Neural progenitor cell (in vitro differentiated cells): ENCODE measurements around the gene MBOAT7. TPM values are rescaled to one million over a fixed set of nuclear protein-coding genes. Genes with fewer than 3 reads are reported as not detected.

Source experiments
- DNase-seq: peaks from one replicate; pipeline ENCODE4 v3.0.0-alpha.2; 2016; ENCODE audit warnings: low spot score
- H2AFZ ChIP-seq: fragments of 200-600 bp; sonication (generic); replicated peaks from 2 replicates; pipeline ENCODE4 v1.6.1; 2016; ENCODE audit warnings: antibody characterized with exemption
- H3F3A ChIP-seq: fragments of 200-600 bp; sonication (generic); 2 replicates; pipeline ENCODE4 v1.6.1; 2016; ENCODE audit warnings: antibody characterized with exemption, low read depth
- H3K27ac ChIP-seq: fragments of 200-600 bp; sonication (generic); 2 replicates; pipeline ENCODE4 v1.5.1; 2016; ENCODE audit warnings: mild to moderate bottlenecking
- H3K27me3 ChIP-seq: fragments of 200-600 bp; sonication (generic); 2 replicates; pipeline ENCODE4 v1.6.1; 2016; ENCODE audit warnings: mild to moderate bottlenecking, moderate library complexity
- H3K36me3 ChIP-seq: fragments of 200-600 bp; sonication (generic); 2 replicates; pipeline ENCODE4 v1.5.1; 2016
- H3K4me1 ChIP-seq: fragments of 200-600 bp; sonication (generic); 2 replicates; pipeline ENCODE4 v1.6.1; 2016; ENCODE audit warnings: mixed run types
- H3K4me2 ChIP-seq: fragments of 200-600 bp; sonication (generic); 2 replicates; pipeline ENCODE4 v1.6.1; 2016
- H3K4me3 ChIP-seq: fragments of 200-600 bp; sonication (generic); 2 replicates; pipeline ENCODE4 v1.5.1; 2016
- H3K79me2 ChIP-seq: fragments of 200-600 bp; sonication (generic); 2 replicates; pipeline ENCODE4 v1.6.1; 2016; ENCODE audit warnings: low read depth
- H3K9ac ChIP-seq: fragments of 200-600 bp; sonication (generic); 2 replicates; pipeline ENCODE4 v1.6.1; 2016
- H3K9me3 ChIP-seq: fragments of 200-600 bp; sonication (generic); 2 replicates; pipeline ENCODE4 v1.5.1; 2016; ENCODE audit warnings: low read depth
- H4K20me1 ChIP-seq: fragments of 200-600 bp; sonication (generic); 2 replicates; pipeline ENCODE4 v1.6.1; 2016; ENCODE audit warnings: low read depth
- H3K27ac Mint-ChIP-seq: 3 replicates; pipeline ENCODE4 v1.8.0; 2021; ENCODE audit warnings: mixed read lengths
- H3K27me3 Mint-ChIP-seq: 2 replicates; pipeline ENCODE4 v1.8.0; 2022; ENCODE audit warnings: low read depth, mild to moderate bottlenecking, inconsistent platforms, moderate library complexity, mixed read lengths; ENCODE audit not compliant: insufficient read depth
- H3K36me3 Mint-ChIP-seq: 3 replicates; pipeline ENCODE4 v1.8.0; 2021; ENCODE audit warnings: mixed read lengths
- H3K4me1 Mint-ChIP-seq: 3 replicates; pipeline ENCODE4 v1.8.0; 2021; ENCODE audit warnings: mixed read lengths
- H3K4me3 Mint-ChIP-seq: 3 replicates; pipeline ENCODE4 v1.8.0; 2021; ENCODE audit warnings: mild to moderate bottlenecking, moderate library complexity, mixed read lengths
- H3K9me3 Mint-ChIP-seq: 3 replicates; pipeline ENCODE4 v1.8.0; 2020; ENCODE audit warnings: mixed read lengths
- EZH2 ChIP-seq: fragments of 200-600 bp; sonication (generic); IDR thresholded peaks from 2 replicates; pipeline ENCODE4 v1.6.1; 2017; ENCODE audit warnings: antibody characterized with exemption, mild to moderate bottlenecking, moderate library complexity
- EZH2phosphoT487 ChIP-seq: fragments of 200-600 bp; sonication (generic); IDR thresholded peaks from 2 replicates; pipeline ENCODE4 v1.6.1; 2017; ENCODE audit warnings: antibody characterized with exemption
- total RNA-seq: library from RNA; depleted of rRNA; stranded (reverse); fragments of >200 nt; gene quantifications from 2 replicates; pipeline ENCODE4 v1.2.3, GENCODE V29; 2015; ENCODE audit warnings: low replicate concordance
- TF ChIP-seq, protein P1 (sequence below): fragments of 200-600 bp; sonication (generic); IDR thresholded peaks from 2 replicates; pipeline ENCODE4 v1.5.1; 2017; ENCODE audit warnings: antibody characterized with exemption, mild to moderate bottlenecking

Gene MBOAT7
- total RNA-seq, 1 donor from 2014 or later, result 20.0 TPM

DNA sequence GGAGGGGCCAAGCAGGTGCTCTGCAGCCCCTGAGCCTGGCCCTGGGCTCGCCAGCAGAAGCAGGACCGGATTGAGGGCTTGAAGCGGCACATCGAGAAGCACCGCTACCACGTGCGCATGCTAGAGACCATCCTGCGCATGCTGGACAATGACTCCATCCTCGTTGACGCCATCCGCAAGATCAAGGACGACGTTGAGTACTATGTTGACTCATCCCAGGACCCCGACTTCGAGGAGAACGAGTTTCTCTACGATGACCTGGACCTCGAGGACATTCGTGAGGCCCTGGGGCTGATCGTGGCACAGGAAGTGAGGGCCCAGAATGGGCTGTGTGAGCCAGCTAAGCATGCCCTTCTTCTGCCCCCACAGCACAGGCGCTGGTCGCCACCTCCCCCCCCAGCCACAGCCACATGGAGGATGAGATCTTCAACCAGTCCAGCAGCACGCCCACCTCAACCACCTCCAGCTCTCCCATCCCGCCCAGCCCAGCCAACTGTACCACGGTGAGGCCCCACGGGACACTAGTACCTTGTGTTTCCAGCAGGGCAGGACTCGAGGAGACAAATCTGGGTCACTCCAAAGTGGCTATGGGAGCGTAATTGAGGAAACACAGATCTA lies 43.7 kb downstream of the MBOAT7 start:
- Mint-ChIP-seq H3K4me1 (peaks cover 4% of the 10 kb centered on the region), H3K36me3 (peaks cover 53% of the 10 kb centered on the region), H3K4me3 (no peak overlapping the region), H3K27ac (no peak overlapping the region), H3K9me3 (no peaks in the 10 kb centered on the region), H3K27me3 (peaks cover 7% of the 10 kb centered on the region)
- no peaks in the 10 kb centered on the region for H3K36me3 ChIP-seq
- no peak for DNase-seq
- H3K4me1 ChIP-seq, result no peaks in the 10 kb centered on the region
- H3K79me2 ChIP-seq, result peaks cover 25% of the 10 kb centered on the region
- H3K4me2 ChIP-seq, result no peak overlapping the region
- no peak overlapping the region for H3K4me3 ChIP-seq
- no peaks in the 10 kb centered on the region for H3F3A ChIP-seq
- no peak overlapping the region for H3K27ac ChIP-seq
- no peak overlapping the region for H2AFZ ChIP-seq
- H3K9ac ChIP-seq, result no peak overlapping the region
- H4K20me1 ChIP-seq, result peaks cover 51% of the 10 kb centered on the region
- no peaks in the 10 kb centered on the region for H3K27me3 ChIP-seq
- H3K9me3 ChIP-seq, result no peaks in the 10 kb centered on the region
- no peak for TF ChIP-seq EZH2
- TF ChIP-seq, protein P1, sequence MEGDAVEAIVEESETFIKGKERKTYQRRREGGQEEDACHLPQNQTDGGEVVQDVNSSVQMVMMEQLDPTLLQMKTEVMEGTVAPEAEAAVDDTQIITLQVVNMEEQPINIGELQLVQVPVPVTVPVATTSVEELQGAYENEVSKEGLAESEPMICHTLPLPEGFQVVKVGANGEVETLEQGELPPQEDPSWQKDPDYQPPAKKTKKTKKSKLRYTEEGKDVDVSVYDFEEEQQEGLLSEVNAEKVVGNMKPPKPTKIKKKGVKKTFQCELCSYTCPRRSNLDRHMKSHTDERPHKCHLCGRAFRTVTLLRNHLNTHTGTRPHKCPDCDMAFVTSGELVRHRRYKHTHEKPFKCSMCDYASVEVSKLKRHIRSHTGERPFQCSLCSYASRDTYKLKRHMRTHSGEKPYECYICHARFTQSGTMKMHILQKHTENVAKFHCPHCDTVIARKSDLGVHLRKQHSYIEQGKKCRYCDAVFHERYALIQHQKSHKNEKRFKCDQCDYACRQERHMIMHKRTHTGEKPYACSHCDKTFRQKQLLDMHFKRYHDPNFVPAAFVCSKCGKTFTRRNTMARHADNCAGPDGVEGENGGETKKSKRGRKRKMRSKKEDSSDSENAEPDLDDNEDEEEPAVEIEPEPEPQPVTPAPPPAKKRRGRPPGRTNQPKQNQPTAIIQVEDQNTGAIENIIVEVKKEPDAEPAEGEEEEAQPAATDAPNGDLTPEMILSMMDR, result no peak
- no peak for TF ChIP-seq EZH2phosphoT487

DNA sequence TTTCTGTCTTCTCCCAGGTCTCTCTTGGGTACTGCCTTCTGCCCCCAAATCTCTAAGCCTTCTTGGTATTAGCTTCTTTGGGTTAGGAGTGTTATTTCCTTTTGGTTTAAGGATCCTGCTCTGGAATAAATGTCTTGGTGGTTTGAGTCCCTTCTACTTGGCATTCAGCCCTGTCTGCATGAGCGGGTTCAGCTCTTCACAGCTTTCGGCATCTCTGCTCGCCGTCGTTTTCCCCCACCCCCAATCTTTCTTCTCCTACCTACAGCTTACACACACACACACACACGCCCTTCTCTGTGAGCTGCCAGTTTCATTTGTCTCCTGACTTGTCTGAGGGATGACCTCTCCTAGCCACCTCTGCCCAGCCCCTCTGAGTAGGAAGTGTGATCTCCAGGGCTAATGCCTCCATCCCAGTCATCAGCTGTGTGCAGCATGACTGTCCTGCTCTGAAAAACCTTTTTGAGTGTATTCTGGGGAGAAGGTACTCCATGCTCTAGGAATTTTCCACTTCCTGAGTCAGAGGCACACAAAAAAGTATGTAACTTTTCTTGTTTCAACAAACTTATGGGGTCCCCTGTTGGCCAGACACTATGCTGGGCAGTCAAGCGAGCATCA lies 47.1 kb downstream of the MBOAT7 start:
- Histone ChIP-seq H3K4me2 (no peak overlapping the region), H3K27ac (no peak overlapping the region), H3F3A (no peaks in the 10 kb centered on the region), H3K4me1 (peaks cover 8% of the 10 kb centered on the region), H2AFZ (no peak overlapping the region), H3K9me3 (no peaks in the 10 kb centered on the region), H3K79me2 (peaks cover 55% of the 10 kb centered on the region), H3K27me3 (no peaks in the 10 kb centered on the region), H3K4me3 (no peak overlapping the region), H4K20me1 (peaks cover 67% of the 10 kb centered on the region), H3K36me3 (no peaks in the 10 kb centered on the region), H3K9ac (no peak overlapping the region)
- no peak for DNase-seq
- peaks cover 43% of the 10 kb centered on the region for H3K36me3 Mint-ChIP-seq
- peaks cover 10% of the 10 kb centered on the region for H3K27me3 Mint-ChIP-seq
- no peaks in the 10 kb centered on the region for H3K9me3 Mint-ChIP-seq
- H3K4me3 Mint-ChIP-seq, result no peak overlapping the region
- H3K4me1 Mint-ChIP-seq, result peaks cover 20% of the 10 kb centered on the region
- TF ChIP-seq, protein P1, result no peak
- TF ChIP-seq EZH2, result no peak
- TF ChIP-seq EZH2phosphoT487, result no peak
- H3K27ac Mint-ChIP-seq, result no peak overlapping the region

DNA sequence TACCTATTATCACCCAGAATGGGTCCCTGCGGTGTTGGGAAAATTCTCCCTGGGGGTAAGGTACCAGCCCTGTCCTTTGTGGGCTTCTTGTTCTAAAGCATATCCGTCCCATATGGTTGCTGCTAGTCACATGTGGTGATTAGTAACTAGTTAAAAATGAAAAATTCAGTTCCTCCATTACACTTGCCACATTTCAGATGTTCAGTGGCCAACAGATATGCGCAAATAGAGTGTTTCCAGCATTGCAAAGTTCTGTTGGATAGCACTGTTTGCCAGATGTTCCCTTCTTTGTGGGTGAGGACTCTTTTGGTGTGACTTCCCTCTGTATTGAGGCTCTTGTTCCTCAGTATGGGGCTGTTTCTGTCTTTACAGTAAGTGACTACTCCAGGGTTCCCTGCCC lies 48.0 kb downstream of the MBOAT7 start:
- Histone ChIP-seq H3K4me2 (no peak overlapping the region), H3K27me3 (no peaks in the 10 kb centered on the region), H3K9ac (no peak overlapping the region), H3K4me3 (no peak overlapping the region), H3F3A (peaks cover 5% of the 10 kb centered on the region), H3K9me3 (no peaks in the 10 kb centered on the region), H3K79me2 (peaks cover 55% of the 10 kb centered on the region), H2AFZ (no peak overlapping the region), H3K36me3 (no peaks in the 10 kb centered on the region), H4K20me1 (peaks cover 63% of the 10 kb centered on the region), H3K27ac (no peak overlapping the region), H3K4me1 (peaks cover 8% of the 10 kb centered on the region)
- H3K27ac Mint-ChIP-seq, result no peak overlapping the region
- H3K4me1 Mint-ChIP-seq, result peaks cover 23% of the 10 kb centered on the region
- peaks cover 35% of the 10 kb centered on the region for H3K36me3 Mint-ChIP-seq
- TF ChIP-seq EZH2, result no peak
- TF ChIP-seq EZH2phosphoT487, result no peak
- TF ChIP-seq, protein P1, result no peak
- peaks cover 13% of the 10 kb centered on the region for H3K27me3 Mint-ChIP-seq
- no peak overlapping the region for H3K4me3 Mint-ChIP-seq
- H3K9me3 Mint-ChIP-seq, result no peaks in the 10 kb centered on the region
- DNase-seq, result no peak
